Measurements from ENCODE around the gene SLX4IP.

GRCh38 chr20:10644458-10645204 lies 209.5 kb downstream of the SLX4IP start:
- TF ChIP-seq CTCF (IDR thresholded peaks at IDR 0.05) (no peak), POLR2AphosphoS5 (IDR thresholded peaks at IDR 0.05) (no peak), EP300 (IDR thresholded peaks at IDR 0.05) (no peak)
